Thyroid gland (tissue), 4 donors: ENCODE results near the gene FXYD2. TPM values are rescaled to one million over a fixed set of nuclear protein-coding genes. Genes with fewer than 3 reads are reported as not detected.

ENCODE experiments used
- DNase-seq, 2 donors: peaks; one replicate each; pipeline ENCODE4 v3.0.0-alpha.2; 2019
- H3K27ac ChIP-seq, 3 donors: fragments of 200-600 bp; sonication (generic); 1 replicate in 2 of 3; 2 replicates in 1 of 3; pipeline ENCODE4 v1.5.1; 2016 to 2019; ENCODE audit warnings: mild to moderate bottlenecking in 1 of 3, moderate library complexity in 1 of 3
- H3K27me3 ChIP-seq: fragments of 200-600 bp; sonication (generic); one replicate; pipeline ENCODE4 v1.5.1; 2019
- H3K36me3 ChIP-seq, 2 donors: fragments of 200-600 bp; sonication (generic); one replicate each; pipeline ENCODE4 v1.5.1; 2016 to 2019
- H3K4me1 ChIP-seq, 2 donors: fragments of 200-600 bp; sonication (generic); one replicate each; pipeline ENCODE4 v1.5.1; 2017 to 2019
- H3K4me3 ChIP-seq, 3 donors: fragments of 200-600 bp; sonication (generic); replicated peaks in 1 of 3; 1 replicate in 2 of 3; 2 replicates in 1 of 3; pipeline ENCODE4 v1.5.1; 2016; ENCODE audit warnings: mild to moderate bottlenecking in 1 of 3
- H3K9me3 ChIP-seq: fragments of 200-600 bp; sonication (generic); one replicate; pipeline ENCODE4 v1.5.1; 2017
- POLR2A ChIP-seq, 2 donors: fragments of 450-650 bp; IDR thresholded peaks; one replicate each; pipeline ENCODE4 v1.6.1; 2017; ENCODE audit warnings: antibody characterized with exemption in 2 of 2, mild to moderate bottlenecking in 2 of 2, moderate library complexity in 1 of 2
- WGBS, 2 donors: methylation state at CpG; one replicate each; pipeline ENCODE4 v1.1.5; 2017; 5-methylcytosine and 5-hydroxymethylcytosine counted together
- intact Hi-C: fragments of 100-400 bp; cut with DNase I; formaldehyde crosslinking; loops from one replicate; pipeline ENCODE4 v1.15.1; 2023
- total RNA-seq, 4 donors: library from RNA; depleted of rRNA; stranded (reverse); fragments of >200 nt; gene quantifications; one replicate each; pipeline ENCODE4 v1.2.3, GENCODE V29; 2016
- TF ChIP-seq, protein P1 (sequence below), 6 experiments: fragments of 200-600 bp in 3 of 6; fragments of 450-650 bp in 3 of 6; sonication (generic) in 3 of 6; IDR thresholded peaks; one replicate each; pipeline ENCODE4 v1.5.1; 2016 to 2019; ENCODE audit warnings: antibody characterized with exemption in 6 of 6, mild to moderate bottlenecking in 2 of 6, inconsistent platforms in 1 of 6, moderate library complexity in 1 of 6

The FXYD2 gene
- total RNA-seq, 4 donors from 2014 or later: 0.42 to 2.8 (median 1.5) TPM

DNA sequence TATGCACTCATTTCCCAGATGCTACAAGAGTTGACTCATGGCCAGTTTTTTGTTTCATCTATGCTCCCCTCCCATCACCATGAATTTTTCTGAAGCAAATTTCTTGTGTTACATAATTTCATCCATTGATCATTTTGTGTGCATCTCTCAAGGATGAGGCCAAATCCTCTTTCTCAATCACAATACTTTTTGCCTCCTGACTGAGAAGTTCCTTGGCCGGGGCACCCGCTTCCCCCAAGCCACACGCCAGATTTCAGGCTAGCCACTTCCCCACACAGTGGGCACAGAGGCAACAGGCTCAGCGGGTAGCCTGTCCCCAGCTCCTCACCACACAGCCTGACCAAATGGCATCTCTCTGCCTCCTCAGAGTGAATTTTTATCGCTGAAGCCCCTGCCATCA is 17.7 kb downstream of the FXYD2 start:
- intact Hi-C loops: loop anchor here (5.0 kb wide), 1 partner anchor 245 kb away; no protein-coding TSS in a partner anchor
- no peaks in the 10 kb centered on the region for H3K36me3 ChIP-seq
- H3K27ac ChIP-seq: no peak overlapping the region
- no peak overlapping the region for H3K4me3 ChIP-seq
- no peaks in the 10 kb centered on the region for H3K4me1 ChIP-seq
- no peaks in the 10 kb centered on the region for H3K27me3 ChIP-seq
- WGBS, 2 donors: 84 to 90% methylated on average over 5 of the region's 5 CpGs
- H3K9me3 ChIP-seq: no peaks in the 10 kb centered on the region
- no peak for DNase-seq
- TF ChIP-seq, protein P1, sequence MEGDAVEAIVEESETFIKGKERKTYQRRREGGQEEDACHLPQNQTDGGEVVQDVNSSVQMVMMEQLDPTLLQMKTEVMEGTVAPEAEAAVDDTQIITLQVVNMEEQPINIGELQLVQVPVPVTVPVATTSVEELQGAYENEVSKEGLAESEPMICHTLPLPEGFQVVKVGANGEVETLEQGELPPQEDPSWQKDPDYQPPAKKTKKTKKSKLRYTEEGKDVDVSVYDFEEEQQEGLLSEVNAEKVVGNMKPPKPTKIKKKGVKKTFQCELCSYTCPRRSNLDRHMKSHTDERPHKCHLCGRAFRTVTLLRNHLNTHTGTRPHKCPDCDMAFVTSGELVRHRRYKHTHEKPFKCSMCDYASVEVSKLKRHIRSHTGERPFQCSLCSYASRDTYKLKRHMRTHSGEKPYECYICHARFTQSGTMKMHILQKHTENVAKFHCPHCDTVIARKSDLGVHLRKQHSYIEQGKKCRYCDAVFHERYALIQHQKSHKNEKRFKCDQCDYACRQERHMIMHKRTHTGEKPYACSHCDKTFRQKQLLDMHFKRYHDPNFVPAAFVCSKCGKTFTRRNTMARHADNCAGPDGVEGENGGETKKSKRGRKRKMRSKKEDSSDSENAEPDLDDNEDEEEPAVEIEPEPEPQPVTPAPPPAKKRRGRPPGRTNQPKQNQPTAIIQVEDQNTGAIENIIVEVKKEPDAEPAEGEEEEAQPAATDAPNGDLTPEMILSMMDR (IDR thresholded peaks at IDR 0.05): no peak
- no peak for TF ChIP-seq POLR2A (IDR thresholded peaks at IDR 0.05)

DNA sequence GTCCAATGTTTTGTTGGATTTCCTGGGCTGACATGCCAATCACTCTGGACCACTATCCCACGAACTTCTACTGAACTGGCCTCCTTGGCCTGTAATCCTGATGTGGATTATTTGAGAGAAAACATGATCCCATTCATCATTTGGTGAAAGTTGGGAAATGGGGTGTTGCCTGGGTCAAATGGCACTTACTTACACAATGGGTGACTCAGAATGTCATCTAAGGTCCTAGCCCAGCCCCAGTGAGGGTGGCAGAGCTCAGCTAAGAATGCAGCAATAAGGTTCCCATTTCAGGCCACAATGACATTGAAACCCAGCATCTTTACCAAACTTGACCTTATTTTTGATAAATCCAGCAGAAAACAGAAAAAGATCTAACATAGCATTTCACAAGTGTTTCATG is 19.5 kb downstream of the FXYD2 start:
- 43 to 70% methylated on average over 1 of the region's 1 CpG for WGBS, 2 donors
- H3K27me3 ChIP-seq: no peaks in the 10 kb centered on the region

DNA sequence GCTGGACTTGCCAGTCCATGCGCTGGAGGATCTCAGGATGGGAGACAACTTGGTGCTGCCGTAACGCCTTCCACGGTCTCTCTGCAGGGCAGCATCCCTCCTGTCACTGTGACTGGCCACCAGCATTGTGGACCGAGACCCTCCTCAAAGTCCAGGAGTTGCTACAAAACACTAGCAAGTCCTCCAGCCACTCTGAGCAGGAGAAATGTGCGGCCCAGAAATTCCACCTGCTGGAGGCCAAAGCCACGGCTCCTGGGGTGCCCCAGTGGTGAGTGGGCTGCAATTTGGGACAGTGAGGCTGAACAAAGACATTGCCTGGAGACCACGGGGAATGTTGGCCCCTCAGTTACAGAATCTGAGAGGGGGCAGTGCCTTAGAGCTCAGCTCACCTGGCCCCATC is 20.6 kb downstream of the FXYD2 start:
- intact Hi-C loops: no loop called here
- 97 to 100% methylated on average over 8 of the region's 8 CpGs for WGBS, 2 donors
- no peak for DNase-seq
- no peaks in the 10 kb centered on the region for H3K9me3 ChIP-seq
- H3K27me3 ChIP-seq: no peaks in the 10 kb centered on the region
- TF ChIP-seq POLR2A (IDR thresholded peaks at IDR 0.05): no peak
- TF ChIP-seq, protein P1 (IDR thresholded peaks at IDR 0.05): no peak
- H3K4me1 ChIP-seq: no peaks in the 10 kb centered on the region
- H3K4me3 ChIP-seq: no peak overlapping the region
- no peaks in the 10 kb centered on the region for H3K36me3 ChIP-seq
- no peak overlapping the region for H3K27ac ChIP-seq

More for the DNA sequence above, 19.5 kb downstream of the FXYD2 start:
- DNase-seq: no peak
- Histone ChIP-seq H3K4me3 (no peak overlapping the region), H3K36me3 (no peaks in the 10 kb centered on the region), H3K4me1 (no peaks in the 10 kb centered on the region), H3K27ac (no peak overlapping the region), H3K9me3 (no peaks in the 10 kb centered on the region)
- intact Hi-C loops: loop anchor here (5.0 kb wide), 1 partner anchor 247 kb away; no protein-coding TSS in a partner anchor
- TF ChIP-seq, protein P1 (IDR thresholded peaks at IDR 0.05): no peak
- no peak for TF ChIP-seq POLR2A (IDR thresholded peaks at IDR 0.05)

DNA sequence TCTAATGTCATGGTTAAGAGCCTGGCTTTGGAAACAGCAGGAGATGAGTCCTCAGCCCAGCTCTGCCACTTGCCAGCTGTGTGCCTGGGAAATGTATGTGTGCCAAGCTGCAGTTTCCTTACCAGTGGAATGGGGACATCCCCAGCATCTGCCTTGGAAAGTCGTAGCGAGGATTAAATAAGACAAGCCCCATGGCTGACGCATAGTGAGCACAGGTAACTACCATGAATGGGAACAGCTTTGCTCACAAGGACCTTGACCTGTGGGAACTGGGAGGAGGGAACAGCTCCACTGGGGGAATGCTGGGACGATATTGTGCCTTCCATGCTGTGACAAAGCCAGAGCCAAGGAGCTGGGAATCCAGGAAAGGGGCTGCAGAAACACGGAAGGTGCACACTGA is 24.9 kb downstream of the FXYD2 start:
- Histone ChIP-seq H3K4me3 (no peak overlapping the region), H3K27me3 (peaks cover 8% of the 10 kb centered on the region), H3K4me1 (peaks cover 11 to 20% of the 10 kb centered on the region in 2 donors), H3K36me3 (no peaks in the 10 kb centered on the region), H3K9me3 (no peaks in the 10 kb centered on the region), H3K27ac (no peak overlapping the region)
- WGBS, 2 donors: 81 to 88% methylated on average over 5 of the region's 5 CpGs
- no peak for DNase-seq
- intact Hi-C loops: loop anchor here (5.0 kb wide), 1 partner anchor 372 kb away; no protein-coding TSS in a partner anchor
- TF ChIP-seq, protein P1 (IDR thresholded peaks at IDR 0.05): no peak
- no peak for TF ChIP-seq POLR2A (IDR thresholded peaks at IDR 0.05)

DNA sequence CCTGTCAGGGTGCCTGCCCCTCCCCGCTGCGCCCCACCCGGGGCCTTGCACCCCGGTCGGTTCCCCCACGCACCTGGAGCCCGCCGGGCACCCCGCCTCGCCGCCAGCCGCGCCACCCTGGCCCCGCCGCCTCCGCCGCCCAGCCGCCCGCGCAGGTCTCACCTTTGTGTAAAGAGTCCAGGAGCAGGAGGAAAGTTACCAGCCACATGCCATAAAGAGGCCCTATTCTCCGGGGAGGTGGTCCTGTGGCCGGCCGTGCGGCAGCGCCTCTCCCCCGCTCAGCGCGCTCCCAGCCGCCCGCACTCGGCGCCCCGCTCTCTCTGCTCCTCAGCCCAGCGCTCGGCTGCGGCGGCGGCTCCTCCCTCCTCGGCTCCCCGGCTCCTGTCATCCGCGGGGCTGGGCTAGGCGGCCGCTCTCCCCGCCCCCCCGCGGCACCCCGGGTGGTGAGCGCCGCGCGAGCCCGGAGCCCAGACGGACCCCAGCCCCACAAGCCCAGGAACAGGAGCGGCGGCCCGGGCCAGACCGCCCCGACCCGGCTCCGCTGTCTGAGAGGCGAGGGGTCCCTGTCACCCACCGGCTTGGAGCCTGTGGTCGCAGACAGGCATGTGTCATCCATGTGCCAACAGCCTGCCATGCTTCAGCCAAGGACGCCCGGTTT is 27.5 kb downstream of the FXYD2 start, which contains the start of gene DSCAML1:
Gene DSCAML1 (minus strand): TSS at position 345 of the 658 bp plus-strand sequence. CDS start 137 bp downstream, at position 208.
- peaks cover 11 to 20% of the 10 kb centered on the region in 2 donors for H3K4me1 ChIP-seq
- TF ChIP-seq, protein P1 (IDR thresholded peaks at IDR 0.05): no peak
- no peak for TF ChIP-seq POLR2A (IDR thresholded peaks at IDR 0.05)
- DNase-seq: peak; percentile 55 to 61
- peaks cover 9% of the 10 kb centered on the region for H3K27me3 ChIP-seq
- 0 to 7% methylated on average over 8 to 9 of the region's 66 CpGs for WGBS, 2 donors
- intact Hi-C loops: loop anchor here (5.0 kb wide), 1 partner anchor 370 kb away; no protein-coding TSS in a partner anchor
- no peaks in the 10 kb centered on the region for H3K36me3 ChIP-seq
- peak within 1 kb of the TSS in 2 of 3 donors; percentile 36 to 73 for H3K4me3 ChIP-seq
- no peaks in the 10 kb centered on the region for H3K9me3 ChIP-seq
- no peak within 1 kb of the TSS for H3K27ac ChIP-seq
